ENCODE results near the gene CKAP2L.

The CKAP2L gene

DNA sequence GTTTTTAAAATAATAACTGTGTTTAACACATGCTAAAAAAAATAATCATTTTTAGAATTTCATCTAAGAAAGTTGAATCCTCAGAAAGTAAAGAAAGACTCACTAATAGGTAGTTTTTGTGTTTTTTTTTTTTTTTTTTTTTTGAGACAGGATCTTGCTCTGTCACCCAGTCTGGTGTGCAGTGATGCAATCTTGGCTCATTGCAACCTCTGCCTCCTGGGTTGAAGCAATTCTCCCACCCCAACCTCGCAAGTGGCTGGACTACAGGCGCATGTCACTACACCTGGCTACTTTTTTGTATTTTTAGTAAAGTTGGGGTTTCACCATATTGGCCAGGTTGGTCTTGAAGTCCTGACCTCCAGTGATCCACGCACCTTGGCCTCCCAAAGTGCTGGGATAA, 7.1 kb downstream of the CKAP2L start:
- no peak overlapping the region for H3K27ac ChIP-seq
- TF ChIP-seq, protein P1, sequence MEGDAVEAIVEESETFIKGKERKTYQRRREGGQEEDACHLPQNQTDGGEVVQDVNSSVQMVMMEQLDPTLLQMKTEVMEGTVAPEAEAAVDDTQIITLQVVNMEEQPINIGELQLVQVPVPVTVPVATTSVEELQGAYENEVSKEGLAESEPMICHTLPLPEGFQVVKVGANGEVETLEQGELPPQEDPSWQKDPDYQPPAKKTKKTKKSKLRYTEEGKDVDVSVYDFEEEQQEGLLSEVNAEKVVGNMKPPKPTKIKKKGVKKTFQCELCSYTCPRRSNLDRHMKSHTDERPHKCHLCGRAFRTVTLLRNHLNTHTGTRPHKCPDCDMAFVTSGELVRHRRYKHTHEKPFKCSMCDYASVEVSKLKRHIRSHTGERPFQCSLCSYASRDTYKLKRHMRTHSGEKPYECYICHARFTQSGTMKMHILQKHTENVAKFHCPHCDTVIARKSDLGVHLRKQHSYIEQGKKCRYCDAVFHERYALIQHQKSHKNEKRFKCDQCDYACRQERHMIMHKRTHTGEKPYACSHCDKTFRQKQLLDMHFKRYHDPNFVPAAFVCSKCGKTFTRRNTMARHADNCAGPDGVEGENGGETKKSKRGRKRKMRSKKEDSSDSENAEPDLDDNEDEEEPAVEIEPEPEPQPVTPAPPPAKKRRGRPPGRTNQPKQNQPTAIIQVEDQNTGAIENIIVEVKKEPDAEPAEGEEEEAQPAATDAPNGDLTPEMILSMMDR (conservative IDR thresholded peaks at IDR 0.05), result no peak

DNA sequence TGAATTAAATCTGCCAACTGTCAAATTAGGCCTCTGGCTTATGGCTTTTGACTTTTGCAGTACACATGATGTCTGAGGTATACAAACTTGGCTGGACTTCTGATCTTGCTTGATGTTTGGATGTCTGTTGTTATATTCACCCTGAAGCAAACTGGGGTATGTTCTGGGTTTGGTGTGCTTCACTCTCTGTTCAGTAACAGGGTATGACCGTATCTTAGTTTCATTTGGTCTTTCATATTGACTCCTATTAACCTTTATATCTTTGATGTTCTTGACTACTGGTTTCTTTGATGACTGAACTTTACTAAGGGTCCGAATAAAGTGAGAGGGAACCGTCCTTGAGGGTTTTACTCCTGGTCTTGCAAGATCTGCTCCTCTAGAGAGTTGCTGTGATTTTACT, 8.2 kb downstream of the CKAP2L start:
- H3K27ac ChIP-seq, result no peak overlapping the region
- TF ChIP-seq, protein P1 (conservative IDR thresholded peaks at IDR 0.05), result no peak

DNA sequence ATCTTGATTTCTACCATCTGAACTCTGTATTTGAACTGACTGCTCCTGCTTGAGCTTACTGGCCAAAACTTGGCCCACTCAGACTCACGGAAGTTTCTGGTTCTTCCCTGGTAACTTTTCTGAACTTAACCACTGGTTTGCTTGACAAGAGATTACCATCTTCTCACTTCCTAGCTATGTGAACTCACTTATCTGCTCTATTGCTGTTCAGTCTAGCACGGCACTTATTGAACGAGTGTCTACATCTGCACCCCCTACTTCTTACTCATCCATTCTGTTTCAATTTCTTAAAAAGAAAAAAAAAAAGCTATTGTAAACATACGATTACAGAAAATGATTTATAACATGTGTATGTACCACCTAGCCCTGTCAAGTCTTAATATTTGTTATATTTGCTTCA, 9.0 kb downstream of the CKAP2L start:
- TF ChIP-seq, protein P1 (conservative IDR thresholded peaks at IDR 0.05), result no peak
- no peak overlapping the region for H3K27ac ChIP-seq

DNA sequence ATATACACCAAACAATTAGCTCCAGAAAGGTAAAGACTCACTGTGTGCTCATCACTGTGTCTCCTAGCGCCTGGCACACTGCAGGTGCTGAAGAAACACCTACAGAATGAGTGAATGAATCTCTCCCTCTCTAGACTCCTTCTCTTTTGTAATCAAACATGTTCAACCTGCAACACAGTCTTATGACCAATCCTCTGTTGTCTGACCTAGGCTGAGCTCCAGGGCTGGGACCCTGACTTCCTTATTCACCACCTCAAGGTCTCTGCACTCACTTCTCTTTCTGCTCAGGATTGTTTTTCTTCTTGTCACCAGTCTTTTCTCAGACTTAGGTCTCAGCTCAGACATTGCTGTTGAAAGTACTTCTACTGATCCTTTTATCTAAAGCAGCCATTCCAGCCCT, 9.8 kb downstream of the CKAP2L start:
- TF ChIP-seq, protein P1 (conservative IDR thresholded peaks at IDR 0.05), result no peak
- H3K27ac ChIP-seq, result no peak overlapping the region

DNA sequence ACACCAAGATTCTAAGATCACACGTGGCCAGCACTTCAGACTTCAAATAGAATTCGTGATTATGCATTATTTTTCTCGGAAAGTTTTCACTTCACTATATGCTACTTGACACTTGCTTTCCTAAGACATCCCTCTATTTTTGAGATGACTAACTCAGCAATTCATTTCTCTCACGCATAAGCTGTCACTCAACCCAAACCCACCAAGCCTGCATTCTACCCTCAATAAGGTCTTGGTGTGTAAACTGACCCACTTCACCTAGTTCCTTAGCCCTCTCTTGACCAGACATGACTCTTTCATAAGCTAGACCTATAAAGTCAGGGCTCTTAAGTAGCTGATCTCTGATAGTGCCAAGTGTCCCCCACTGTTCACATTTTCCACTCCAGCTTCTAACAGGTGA, 11.7 kb downstream of the CKAP2L start:
- H3K27ac ChIP-seq, result no peak overlapping the region
- TF ChIP-seq, protein P1 (conservative IDR thresholded peaks at IDR 0.05), result no peak

DNA sequence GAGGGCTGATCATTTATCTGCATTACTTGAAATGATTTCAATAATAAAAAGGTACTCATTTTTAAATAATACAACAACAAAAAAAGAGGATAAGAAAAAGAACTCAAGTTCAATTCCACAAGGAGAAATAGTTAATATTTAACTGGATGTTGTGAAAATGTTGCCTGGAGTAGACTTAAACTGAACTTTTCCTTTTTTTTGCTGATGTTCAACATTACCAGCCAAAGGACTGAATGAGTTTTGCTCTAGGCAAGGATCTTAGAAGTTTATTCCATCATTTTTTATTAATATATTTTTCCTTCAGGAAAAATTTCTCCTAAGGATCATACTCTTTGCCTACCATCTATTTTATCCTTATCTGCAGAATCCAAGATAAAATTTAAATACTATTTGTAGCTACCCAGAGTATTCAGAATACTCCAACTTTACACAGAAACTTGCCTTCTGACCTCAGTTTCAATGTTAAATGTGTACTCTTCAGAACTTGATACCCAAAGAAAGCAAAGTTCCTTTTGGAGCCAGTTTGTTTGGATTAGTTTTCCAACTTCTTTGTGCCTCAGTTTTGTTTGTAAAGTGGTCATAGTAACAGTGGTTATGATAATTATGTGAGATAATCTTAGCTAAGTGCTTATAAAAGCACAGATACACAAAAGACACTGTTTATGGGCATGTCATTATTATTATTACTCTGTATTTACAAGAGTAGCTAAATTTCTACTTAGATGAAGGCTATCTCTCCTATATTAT, 12.8 kb downstream of the CKAP2L start:
- H3K27ac ChIP-seq, result no peak overlapping the region
- TF ChIP-seq, protein P1 (conservative IDR thresholded peaks at IDR 0.05), result no peak

DNA sequence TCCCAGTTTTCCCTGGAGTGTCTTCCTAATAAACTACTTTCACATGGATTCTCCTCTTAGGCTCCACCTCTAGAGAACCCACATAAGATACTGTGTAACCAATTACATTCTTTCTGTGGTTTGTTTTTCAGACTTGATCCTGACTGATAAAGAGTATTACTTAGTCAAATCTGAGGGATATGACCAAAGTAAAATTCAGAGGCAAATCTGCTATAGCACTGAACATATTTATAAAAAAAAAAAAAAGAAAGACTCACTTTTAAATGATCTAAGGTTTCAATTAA, 13.9 kb downstream of the CKAP2L start:
- TF ChIP-seq, protein P1 (conservative IDR thresholded peaks at IDR 0.05), result no peak
- H3K27ac ChIP-seq, result no peak overlapping the region

All from VCaP (cell line).